HG03575 (cell line): ENCODE data around the gene GRWD1.
"Not testable (repeated sequence)": the region's sequence is repeated elsewhere in the genome, so short reads cannot be mapped to it uniquely, and the experiment has no call there.

Source experiments
- ATAC-seq: cut with Tn5 transposase; IDR thresholded peaks from one replicate; pipeline ENCODE4 v1.9.1; 2021; ENCODE audit not compliant: unreplicated experiment, insufficient number of reproducible peaks, low FRiP score; ENCODE audit errors: extremely low read depth

The GRWD1 gene

DNA sequence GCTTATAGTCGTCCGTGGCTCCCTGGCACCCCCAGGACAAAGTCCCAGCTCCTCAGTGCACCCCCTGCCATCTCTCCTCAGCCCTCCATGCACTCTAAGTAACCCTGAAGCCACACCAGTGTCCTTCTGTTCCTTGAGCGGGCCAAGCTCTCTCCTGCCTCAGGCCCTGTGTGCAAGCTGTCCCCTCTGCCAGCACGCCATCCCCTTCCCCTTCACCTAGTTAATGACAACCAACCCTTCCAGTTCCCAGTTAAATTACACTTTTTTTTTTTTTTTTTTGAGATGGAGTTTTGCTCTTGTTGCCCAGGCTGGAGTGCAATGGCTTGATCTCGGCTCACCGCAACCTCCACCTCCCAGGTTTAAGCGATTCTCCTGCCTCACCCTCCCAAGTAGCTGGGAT, 42.7 kb downstream of the GRWD1 start:
- not testable (repeated sequence) for ATAC-seq

DNA sequence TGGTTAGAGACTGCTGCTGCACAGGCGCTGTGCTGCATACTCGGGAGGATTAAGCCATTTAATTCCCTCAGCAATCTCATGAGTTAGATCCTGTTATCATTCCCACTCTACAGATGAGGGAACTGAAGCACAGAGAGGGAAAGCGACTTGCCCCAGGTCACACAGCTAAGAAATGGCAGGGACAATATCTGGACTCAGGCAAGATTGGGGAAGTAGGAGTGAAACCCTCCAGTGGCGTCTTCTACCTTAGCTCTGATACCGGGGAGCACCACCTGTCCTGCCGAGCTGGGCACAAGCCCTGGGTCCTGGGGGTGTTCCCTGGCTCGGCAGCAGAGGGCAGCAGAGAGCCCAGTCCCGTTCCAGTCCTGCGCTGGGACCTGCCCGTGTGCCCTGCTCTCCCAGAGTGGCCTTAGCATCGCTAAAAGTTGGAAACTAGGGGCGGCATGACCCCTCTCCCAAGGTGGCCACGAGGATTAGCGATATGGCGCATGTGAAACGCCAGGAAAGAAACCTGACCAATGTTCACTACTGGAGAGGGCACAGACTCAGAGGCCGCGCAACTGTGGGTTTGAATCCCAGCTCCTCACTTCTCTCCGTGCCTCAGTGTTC, 43.9 kb downstream of the GRWD1 start:
- ATAC-seq: no peak

DNA sequence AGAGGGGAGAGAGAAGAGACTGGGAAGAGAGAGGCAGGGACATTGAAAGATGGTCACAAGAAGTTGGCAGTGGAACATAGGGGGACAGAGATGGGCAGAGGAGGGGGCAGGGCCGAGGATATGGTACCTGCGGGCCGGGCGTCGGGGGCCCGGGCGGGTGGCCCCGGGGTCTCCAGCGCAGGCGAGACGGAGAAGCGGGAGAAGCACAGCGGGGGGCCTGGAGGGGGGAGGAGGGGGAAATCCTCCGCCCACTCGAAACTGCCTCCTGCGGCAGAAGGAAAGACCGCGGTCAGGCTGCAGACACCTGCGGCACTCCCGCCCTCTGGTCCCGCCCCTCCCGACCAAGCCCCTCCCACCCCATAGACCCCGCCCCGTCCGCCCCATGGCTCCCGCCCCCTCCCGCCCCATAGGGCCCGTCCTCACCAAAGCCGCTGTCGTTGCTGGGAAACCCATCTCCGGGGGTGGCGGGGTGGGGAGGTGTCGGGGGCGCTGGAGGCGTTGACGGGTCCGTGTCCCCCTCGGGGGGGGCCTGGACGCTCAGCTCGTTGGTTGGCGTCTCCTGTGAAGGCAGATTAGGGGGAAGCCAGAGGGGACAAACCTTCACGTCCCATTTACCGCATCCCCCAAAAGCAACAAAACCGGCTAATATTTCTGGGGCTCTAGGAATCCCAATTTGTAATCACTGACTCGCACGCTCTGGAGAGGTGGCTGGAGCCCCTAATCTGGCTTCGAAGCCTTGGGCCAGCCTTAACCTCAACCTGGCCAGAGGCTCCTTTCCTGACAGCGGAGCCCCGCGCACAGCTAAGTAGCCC, 45.4 kb downstream of the GRWD1 start:
- no peak for ATAC-seq

DNA sequence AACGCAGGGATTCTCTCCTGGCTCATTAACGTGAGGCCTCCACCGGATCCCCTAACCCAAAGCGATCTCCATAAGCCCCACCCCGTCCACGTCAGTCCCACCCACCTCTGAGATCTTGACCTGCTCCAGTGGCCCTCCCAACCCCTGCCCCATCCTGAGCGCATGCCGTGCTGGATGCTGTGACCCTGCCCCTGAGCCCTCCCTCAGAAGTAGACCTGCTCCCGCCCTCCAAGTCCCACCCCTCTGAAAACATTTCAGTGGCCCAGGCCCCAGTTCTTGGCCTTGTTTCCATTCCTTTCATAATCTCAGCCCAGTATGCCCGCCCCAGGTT, 46.0 kb downstream of the GRWD1 start:
- no peak for ATAC-seq

DNA sequence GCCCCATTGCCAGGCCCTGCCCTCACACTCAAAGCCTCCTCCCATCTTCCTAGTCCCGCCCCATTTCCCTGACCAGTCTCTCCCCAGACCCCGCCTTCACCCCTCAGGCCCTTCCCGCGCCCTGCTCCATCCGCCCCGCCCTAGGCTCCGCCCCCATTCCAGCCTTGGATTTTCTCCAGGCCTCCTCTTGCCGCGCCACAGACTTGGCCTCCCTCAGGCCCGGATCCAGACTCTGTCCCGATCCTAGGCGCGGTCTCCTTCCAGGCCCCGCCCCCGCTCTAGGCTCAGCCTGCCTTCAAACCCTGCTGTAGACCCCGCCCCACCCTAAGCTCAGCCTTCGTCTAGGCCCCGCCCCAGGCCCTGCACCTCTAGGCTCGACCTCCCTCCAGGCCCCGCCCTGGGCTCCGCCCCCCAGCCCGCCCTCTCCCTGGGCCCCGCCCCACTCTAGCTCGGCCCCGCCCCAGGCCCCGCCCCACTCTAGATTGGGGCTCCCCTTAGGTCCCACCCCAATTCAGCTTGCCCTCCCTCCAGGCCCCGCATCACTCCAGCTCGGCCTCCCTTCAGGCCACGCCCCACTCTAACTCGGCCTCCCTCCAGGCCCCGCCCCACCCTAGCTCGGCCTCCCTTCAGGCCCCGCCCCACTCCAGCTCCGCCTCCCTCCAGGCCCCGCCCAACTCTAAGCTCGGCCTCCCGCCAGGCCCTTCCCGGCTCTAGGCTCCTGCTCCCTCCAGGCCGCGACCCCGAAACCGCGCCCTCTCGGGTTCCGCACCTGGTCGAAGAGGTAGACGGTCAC, 47.3 kb downstream of the GRWD1 start:
- ATAC-seq: no peak

DNA sequence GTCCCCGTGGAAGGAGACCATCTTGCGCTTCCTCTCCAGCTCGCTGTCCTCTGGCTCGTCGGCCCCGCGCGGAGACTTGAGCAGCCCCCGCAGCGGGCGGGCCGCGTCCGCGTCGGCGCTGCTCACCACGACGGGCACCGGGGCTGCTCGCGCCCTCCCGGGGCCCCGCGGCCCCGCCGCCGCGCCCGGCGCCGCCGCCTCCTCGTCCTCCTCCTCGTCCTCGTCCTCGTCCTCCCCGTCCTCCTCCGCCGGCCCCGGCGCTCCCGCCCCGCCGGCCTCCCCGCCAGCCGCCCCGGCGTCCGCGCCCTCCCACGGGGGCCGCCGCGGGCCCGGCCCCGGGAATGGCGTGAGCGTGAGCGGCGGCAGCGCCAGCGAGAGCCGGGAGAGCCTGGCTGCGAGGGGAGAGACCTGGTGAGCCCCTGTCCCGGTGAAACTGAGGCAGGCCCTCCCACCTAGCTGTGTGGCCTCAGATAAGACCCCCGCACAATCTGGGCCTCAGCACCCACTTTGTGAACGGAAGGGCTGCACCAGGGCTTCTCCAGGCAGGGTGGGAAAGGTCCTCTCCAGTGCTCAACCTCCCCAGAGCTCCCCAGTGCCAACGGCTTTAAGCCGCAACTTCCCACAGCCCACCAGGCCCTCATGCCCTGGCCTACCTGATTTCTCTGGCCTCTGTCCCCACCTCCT, 48.1 kb downstream of the GRWD1 start:
- no peak for ATAC-seq

DNA sequence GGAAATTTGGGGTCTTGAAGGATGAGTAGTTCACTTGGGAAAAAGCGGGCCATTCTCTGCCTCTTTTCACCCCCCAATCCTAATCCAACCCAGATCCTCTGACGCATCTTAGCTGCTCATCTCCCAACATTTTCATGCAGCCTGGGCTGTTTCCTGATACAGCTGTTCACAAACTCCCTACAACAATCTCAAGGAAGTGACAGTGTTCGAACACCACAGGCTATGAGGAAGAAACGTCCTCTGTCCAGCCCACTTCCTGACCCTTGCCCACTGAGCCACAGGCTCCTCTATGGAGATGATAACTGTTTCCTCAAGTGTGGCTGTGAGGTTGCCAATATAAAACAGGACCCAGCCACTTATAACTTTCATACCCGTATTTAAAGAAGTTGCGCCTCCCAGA, 49.6 kb downstream of the GRWD1 start:
- no peak for ATAC-seq

DNA sequence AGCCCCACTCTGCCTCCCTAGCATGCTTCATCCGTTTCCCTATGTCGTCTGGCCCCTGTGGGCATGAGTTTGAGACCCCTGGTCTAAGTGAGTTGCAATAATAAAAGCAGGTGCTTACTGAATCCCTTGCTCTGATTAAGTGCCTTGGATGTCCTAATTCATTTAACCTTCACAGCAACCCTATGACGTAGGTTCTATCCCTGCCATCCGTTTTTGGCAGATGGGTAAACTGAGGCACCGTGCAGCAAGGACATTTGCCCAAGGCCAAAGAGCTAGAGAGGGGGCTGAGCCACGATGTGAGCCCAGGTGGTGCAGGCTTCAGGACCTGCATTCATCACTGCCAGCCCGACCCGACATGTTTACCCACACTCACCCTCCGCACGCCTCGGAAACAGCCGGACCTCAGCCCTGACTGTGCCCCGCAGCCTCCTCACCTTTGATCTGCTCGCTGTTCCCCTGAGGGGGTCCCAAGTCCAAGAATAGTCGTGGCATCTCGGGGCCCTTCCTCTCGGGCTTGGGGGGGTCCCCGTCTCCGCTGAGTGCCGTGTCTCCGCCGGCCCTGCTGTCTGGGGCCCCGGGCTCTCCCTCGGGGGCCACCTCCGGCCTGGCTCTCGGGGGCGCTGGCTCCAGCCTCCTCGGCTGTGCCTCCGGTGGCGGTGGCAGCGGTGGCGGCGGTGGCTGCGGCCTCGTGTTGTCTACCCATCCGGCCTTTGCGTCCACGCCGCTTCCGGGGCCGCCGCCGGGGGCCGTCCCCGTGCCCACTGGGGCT, 51.4 kb downstream of the GRWD1 start:
- no peak for ATAC-seq

DNA sequence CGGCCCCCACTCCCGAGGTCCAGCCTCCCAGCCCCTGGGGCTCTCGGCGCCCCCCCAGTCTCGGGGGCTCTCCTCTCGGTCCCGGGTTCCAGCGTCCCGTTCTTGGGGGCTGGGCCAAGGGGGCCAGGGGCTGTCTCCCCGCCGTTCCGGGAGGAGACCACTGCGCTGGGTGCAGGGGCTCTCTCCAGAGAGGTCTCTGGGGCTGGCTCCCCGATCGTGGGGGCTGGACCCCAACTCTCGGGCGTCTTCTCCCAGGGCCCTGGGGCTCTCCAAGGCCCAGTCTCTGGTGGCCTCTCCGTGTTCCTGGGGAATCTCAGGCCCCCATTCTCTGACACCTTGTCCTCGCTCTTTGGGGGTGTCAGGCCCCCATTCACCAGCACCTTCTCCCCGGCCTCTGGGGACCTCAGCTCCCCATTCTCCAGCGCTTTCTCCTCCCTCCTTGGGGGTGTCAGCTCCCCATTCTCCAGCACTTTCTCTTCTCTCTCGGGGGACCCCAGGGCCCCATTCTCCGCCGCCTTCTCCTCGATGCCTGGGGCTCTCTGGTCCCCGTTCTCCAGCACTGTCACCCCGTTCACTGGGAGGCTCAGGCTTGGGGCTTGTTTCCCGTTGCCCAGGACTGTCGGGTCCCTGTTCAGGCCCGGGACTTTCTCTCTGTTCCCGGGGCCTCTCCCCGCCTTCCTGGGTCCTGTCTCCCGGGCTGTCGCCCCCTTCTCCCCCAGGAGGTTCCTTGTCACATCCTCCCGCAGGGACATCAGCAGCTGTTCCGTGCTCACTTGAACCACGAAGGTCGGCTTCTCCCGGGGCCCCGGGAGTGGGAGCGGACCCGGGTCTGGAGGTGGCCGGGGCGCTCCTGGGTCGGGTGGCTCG, 52.2 kb downstream of the GRWD1 start:
- ATAC-seq: no peak

DNA sequence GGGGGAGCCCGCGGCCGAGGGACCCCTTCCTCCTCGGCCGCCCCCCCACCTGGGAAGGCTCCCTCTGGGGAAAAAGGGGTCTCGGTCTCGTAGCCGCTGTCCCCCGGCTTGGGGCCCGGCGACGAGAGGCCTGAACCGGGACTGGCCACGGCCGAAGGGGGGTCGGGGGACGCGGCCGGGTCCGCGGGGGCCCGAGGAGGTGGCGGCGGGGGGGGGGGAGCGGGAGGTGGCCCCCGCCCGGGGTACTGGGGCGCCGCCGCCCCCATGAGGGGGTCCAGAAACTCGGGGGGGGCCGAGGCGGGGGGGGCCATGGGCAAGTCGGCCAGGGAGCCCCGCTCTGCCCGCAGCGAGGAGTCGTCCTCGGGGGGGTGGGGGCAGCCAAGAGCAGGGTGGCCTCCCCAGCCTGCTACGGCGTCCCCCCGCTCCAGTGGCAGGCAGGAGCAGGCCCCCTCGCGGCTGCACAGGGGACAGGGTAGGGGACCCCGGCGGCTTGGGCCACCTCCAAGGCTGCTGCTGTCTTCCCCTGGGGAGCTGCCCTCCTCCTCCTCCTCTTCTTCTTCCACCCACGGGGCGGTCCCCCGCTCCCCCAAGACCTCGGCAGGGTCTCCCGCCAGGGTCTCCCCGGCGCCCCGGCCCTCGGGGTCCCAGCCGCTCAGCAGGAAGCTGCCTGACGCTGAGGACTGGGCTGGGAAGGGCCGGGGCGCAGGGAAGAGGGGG, 53.0 kb downstream of the GRWD1 start:
- ATAC-seq: no peak

DNA sequence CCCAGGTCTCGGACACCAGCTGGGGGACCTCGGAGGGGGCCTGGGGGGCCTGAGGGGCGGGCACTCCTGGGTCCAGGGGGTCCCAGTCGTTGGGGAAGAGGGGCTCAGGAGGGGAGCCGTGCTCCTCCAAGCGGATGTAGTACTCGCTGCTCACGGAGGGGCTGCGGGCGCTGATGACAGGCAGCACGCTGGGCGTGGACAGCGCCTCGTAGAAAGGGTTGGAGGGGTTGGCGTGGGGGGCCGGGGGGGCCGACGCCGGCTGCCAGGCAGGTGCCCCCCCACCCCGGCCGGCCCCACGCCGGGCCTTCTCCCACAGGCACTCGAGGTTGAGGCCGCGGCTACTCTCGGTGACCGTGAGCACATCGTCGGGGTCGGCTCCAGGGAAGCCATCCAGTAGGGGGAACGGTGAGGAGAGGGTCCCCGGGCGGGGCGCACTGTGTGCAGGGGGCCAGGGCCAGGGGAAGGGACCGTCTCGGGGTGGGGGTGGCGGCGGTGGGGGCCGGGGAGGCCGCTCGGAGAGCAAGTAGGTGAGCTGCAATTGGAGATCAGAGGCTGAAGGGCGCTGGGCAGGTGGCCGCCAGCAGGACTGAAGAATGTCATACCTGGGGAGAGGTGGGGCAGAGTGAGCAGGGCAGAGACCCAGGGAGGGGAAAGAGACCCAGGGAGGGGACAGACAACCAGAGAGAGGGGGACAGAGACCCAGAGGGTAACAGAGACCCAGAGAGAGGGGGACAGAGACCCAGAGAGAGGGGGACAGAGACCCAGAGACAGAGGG, 53.7 kb downstream of the GRWD1 start:
- ATAC-seq: no peak

DNA sequence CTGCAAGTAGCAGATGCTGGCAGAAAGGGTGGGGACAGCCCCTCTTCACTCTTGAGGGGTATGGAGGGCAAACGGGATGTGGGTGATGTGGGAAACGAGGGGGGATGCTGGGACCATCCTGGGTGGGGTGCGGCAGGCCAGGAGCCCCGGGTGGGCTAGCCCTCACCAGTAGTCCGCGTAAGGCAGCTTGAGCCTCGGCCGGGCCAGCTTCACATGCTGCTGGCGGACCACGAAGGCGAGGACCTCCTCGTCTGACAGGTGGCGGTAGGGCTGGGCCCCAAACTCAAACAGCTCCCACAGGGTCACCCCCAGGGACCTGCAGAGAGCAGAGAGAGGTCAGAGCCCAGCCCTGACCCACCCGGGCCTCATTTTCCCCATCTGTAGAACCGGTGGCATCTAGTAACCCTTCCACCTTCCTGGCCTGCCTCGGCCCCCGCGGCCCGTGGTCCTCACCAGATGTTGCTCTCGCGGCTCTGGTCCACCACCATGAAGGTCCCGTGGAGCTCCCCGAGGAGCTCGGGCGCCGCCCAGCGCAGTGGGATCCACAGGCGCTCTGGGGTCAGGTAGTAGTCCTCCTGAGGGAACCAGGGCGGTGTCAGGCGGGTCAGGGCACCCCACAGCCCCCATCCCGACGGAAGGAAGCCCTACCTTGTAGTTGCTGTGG, 55.2 kb downstream of the GRWD1 start:
- no peak for ATAC-seq

DNA sequence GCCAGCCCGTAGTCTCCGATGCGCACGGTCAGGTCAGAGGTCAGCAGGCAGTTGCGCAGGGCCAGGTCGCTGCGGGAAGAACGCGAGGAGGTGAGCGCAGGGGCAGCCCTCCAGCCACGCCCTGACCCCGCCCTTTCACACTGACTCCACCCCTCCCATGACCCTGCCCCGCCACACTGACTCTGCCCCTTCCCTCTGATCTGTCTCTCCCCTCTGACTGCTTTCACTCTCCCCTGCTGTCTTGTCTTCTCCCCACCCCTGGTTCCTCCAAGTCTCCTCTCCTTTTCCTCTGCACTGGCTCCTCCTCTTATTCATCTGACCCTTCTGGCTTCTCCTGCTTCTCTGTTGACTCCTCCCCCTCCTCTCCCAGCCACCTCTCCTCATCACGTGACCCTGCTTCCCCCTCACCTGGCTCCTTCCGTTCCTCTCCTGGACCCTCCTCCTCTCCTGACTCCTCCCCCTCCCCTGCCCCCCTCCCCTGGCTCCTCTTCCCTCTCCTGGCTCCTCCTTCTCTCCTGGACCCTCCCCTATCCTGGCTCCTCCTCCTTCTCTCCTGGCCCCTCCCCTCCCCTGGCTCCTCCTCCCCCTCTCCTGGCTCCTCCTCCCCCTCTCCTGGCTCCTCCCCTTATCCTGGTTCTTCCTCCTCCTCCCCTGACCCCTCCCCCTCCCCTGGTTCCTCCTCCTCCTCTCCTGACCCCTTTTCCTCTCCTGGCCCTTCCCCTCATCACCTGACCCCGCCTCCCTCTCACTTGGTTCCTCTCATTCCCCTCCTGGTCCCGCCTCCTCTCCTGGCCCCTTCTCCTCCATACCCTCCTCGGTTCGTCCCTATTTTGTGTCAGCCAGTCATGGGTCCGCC, 55.9 kb downstream of the GRWD1 start:
- ATAC-seq: no peak

DNA sequence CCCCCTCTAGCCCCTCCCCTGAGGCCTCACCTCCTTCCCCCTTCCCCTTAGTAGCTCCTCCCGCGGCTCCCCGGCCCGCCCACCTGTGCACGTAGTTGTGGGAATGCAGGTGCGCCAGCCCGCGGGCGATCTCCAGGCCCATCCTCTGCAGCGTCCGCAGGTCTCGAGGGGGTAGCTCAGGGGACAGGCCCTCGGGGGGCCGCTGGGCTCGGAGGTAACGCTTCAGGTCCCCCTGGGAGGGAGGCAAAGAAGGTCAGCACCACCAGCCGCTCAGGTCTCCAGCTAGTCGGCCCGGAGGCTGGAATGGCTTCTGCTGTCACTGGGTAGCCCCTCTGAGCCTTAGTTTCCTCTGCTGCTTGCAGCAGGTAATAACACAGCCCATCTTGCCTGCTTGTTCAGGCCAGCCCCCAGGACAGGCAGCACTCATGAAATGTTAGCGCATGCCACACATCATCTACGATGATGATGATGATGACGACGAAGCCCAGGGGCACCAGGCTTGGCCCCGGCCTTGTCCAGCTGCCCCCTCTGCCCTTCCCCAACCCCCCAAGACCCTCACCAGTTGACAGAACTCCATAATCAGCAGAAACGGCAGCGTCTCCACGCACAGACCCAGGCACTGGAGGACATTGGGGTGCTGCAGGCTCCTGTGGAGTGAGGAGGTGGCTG, 56.7 kb downstream of the GRWD1 start:
- ATAC-seq: no peak

DNA sequence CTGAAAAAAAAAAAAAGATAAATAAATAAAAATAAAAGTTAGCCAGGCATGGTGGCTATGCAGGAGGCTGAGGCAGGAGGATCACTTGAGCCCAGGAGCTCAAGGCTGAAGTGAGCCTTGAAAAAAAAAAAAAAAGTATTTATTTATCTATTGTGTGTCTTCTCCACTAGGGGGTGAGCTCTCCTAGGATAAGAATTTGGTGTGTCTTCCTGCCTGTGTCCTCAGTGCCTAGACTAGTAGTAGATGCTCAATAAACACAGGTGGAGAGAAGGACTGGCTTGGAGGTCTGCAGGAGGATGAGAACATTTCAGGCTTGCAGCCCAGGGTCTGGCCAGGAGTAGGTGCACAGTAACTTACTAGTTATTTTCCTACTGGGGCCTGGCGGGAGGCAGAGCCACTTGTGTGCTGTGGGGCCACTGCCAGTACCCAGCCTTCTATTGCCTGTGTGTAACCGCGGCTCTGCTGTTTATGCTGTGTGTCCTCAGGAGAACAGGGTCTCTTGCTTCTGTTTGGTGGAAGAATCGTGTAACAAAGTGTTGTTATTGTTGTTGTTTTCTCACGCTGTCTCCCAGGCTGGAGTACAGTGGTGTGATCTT, 60.5 kb downstream of the GRWD1 start:
- no peak for ATAC-seq
